Fibroblast of skin of abdomen (primary cell): ENCODE data around the gene CYP4X1. TPM values are rescaled to one million over a fixed set of nuclear protein-coding genes. Genes with fewer than 3 reads are reported as not detected.
"Not testable (repeated sequence)": the region's sequence is repeated elsewhere in the genome, so short reads cannot be mapped to it uniquely, and the experiment has no call there.

ENCODE experiments used
- DNase-seq: peaks from one replicate; pipeline ENCODE4 v3.0.0-alpha.2; 2013
- polyA plus RNA-seq, 2 experiments: library from polyadenylated mRNA; unstranded; fragments of 120-200 nt; gene quantifications; one replicate each; pipeline ENCODE4 v1.2.1, GENCODE V29; 2013; ENCODE audit not compliant: insufficient read length in 2 of 2

The CYP4X1 gene
- 0.06 TPM for polyA plus RNA-seq (2013, experiment 1 of 2; ENCODE audit: insufficient read length)
- polyA plus RNA-seq (2013, experiment 2 of 2; ENCODE audit: insufficient read length), result not detected

DNA sequence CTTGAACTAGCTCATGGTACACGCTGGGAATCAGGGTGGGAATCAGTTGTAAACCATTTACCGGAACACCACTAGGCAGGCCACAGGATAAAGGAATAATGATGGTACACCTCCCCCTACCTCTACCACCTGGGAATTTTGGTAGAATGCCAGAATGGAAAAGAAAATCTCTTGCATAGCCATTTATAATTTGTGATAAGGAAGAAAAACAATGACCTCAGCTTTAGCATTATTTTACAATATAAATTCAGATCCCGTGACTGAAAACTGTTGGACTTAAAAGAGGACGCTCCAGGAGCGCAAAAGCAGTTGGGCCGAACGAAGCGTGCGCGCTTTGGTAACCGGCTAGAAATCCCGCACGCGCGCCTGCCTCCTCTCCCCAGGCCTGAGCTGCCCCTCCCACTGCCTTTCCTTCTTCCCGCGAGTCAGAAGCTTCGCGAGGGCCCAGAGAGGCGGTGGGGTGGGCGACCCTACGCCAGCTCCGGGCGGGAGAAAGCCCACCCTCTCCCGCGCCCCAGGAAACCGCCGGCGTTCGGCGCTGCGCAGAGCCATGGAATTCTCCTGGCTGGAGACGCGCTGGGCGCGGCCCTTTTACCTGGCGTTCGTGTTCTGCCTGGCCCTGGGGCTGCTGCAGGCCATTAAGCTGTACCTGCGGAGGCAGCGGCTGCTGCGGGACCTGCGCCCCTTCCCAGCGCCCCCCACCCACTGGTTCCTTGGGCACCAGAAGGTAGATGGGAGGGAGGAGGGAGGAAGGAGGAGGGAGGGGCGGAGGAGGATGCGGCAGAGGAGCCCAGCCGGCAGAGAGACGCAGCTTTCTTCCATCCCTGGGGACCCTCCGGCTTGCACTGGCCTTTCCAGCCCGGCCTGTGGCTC, at the start of gene CYP4X1:
Gene CYP4X1, plus strand, starts transcription at position 402 of the 873 bp plus-strand sequence. Its CDS starts 149 bp downstream, at position 551.
- DNase-seq, result no peak

DNA sequence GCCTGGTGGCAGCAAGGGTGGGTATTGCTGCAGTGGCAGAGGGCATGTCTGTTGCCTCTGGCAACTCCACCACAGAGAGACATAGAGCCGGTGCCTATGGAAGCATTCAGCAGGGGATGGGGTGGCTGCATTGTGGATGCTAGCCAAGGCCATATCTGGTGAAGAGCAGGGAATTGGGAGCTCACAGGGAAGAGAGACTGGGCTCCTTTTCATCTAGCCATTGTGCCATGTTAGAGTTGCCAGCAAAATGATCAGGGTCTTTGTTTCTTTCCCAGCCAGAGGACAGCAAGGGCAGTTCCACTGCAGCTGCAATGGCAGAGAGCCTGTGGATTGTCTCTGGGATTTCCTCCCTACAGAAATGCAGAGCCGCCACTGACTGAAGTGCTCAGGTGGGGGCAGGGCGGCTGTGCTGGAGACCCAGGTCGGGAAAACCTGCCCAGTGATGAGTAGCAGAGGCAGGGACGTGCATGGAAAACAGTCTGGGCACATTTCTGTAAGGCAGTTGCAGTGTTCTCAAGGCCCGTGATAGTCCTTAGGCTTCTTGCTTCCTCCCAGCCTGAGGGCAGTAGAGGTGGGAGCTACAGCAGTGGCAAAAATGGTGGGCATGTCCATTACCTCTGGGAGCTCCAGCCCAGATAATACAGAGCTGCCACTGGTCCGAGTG, 40.2 kb upstream of the CYP4X1 start:
- DNase-seq, result no peak

DNA sequence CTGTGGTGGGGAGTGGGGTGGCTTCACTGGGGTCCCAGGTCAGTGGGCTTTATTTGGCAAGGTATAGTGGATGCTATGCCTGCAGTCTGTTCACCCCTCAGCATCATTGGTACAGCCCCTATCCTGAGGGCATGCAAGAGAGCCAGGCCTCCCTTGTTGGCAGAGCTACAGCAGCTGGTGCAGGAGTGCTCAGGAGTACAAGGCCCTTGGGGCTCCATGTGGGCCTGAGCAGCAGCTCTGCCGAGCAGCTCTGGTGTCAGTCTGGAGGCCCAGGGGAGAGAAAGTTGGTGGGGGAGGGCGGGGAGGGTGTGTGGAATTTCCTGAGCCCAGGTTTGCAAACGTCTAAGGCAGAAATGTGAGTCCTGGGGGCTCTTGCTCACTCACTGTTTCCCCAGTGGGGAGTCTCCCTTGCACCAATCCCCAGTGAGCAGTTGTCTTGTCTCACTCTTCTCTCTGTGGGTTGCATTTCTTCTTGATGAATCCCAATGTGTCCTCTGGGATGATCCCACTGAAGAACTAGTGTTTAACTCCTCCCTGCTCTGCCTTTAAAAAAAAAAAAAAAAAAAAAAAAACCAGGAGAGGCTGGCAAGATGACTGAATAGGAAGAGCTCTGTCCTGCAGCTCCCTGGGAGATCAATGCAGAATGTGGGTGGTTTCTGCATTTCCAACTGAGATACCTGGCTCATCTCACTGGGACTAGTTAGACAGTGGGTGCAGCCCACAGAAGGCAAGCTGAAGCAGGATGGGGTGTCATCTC, 39.5 kb upstream of the CYP4X1 start:
- DNase-seq, result no peak

DNA sequence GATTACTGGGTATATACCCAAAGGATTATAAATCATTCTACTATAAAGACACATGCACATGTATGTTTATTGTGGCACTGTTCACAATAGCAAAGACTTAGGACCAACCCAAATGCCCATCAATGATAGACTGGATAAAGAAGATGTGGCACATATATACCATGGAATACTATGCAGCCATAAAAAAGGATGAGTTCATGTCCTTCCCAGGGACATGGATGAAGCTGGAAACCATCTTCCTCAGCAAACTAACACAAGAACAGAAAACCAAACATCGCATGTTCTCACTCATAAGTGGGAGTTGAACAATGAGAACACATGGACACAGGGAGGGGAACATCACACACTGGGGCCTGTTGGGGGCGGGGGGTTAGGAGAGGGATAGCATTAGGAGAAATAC, 32.9 kb upstream of the CYP4X1 start:
- not testable (repeated sequence) for DNase-seq

DNA sequence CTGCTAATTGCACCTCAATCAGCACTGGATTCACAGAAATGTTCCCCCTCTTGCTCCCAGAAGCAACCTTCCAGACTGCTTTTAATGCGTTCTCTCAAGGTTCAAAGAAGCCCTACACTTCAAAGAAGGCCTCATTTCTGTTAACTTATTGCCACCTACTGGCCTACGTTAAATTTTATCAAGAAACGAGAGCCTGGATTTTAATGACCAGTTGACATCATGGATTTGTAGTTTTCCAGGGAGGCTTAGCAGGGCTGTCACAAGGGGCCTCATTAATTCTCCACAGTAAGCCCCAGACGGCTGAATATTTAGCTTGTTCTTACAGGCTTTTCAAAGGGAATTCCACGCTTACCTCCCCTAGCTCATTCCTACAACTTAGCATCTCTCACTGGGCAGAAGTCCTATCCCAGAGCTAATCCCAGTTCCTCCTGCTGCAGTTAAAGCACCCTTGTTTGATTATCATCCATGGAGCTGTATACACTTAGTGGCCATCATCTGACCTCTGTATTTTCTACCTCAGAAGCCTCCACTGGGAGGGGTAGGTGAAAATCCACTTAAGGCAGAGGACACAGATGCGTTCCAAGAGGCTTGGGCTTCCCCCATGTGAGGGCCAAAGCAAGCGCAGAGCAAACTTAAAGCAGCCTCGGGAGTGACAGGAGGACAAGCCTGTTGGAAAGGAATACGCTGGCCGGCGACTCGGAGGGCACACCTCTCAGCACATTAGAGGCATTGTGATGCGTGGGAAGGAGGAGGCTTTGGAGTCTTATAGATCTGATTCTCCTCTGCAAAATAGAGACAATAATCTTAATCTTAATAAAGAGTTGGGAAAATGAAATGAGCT, 32.2 kb upstream of the CYP4X1 start:
- no peak for DNase-seq

- no peak for DNase-seq
Observed at GRCh38 chr1:46996659-46997281, 26.7 kb upstream of the CYP4X1 start.

DNA sequence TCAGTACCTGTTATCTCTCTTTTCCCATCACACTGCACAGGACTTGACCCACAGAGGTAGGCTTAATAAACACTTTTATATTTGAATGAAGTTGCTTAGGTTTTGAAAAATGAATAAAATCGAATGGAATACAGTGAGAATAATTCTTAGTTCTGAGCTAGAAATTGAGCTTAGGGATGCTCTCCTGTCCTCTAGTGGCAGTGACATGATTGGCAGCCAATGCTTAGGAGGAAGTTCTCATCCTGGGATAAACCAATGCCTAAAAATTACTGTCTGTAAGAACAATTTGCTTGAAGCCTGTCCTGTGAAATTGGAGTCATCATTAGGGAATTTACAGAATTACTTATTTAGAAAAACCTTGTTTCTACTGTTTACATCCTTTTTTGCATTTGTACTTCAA, 21.3 kb upstream of the CYP4X1 start:
- DNase-seq, result no peak

- no peak for DNase-seq
Observed at GRCh38 chr1:47003896-47004403, 19.5 kb upstream of the CYP4X1 start.

DNA sequence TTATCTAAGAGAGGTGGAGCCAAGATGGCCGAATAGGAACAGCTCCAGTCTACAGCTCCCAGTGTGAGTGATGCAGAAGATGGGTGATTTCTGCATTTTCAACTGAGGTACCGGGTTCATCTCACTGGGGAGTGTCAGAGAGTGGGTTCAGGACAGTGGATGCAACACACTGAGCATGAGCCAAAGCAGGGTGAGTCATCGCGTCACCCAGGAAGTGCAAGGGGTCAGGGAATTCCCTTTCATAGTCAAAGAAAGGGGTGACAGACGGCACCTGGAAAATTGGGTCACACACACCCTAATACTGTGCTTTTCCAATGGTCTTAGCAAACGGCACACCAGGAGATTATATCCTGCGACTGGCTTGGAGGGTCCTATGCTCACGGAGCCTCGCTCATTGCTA, 17.0 kb upstream of the CYP4X1 start:
- not testable (repeated sequence) for DNase-seq

DNA sequence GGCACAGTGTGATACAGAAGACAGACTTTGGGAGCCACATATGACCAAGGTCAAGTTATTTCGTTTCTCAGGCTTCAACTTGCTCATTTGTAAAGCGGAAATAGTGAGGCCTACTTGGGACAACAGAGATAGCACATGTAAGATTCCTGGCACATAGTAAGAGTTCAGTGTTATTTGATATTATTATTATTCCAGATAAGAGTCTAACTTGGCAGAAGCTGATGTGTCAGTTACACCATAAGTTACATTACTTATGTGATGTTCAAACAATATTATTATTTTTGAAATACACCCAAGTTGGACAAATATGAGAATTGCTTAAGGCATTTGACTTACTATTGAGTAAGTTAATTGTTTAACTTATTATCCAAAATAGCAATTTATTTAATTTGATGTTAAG, 10.2 kb upstream of the CYP4X1 start:
- no peak for DNase-seq

GRCh38 chr1:47021070-47021469, 2.4 kb upstream of the CYP4X1 start:
- no peak for DNase-seq

DNA sequence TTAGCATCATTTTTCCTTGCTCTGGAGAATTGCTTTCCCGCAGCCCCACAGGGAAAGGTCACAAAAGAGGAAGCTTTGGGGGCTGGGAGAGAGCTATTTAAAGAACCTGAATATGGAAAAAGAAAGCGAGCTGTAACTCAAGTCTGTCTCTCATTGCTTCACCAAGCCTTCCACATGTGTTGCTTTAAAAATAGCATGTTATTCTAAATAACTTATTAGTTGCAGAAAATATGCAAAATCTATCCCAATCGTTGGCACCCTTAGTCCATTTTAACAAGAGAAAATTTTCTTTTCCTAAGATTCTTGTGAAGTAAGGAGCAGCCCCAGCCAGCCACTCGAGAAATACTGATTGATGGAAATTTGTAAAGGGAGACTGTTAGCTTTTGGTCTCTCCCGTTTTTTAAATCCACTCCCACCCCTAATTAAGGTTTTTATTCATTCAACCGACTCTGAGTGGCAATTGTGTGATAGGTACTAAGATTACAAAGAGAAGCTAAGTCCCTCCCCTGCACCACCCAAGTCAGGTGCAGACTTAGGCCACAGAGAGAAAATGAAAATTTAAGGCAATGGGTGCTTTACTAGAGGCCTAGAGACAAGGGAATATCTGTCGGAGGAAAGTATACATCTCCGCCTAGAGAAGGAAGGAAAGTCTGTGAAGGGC, 802 bp downstream of the CYP4X1 start:
- DNase-seq, result no peak

DNA sequence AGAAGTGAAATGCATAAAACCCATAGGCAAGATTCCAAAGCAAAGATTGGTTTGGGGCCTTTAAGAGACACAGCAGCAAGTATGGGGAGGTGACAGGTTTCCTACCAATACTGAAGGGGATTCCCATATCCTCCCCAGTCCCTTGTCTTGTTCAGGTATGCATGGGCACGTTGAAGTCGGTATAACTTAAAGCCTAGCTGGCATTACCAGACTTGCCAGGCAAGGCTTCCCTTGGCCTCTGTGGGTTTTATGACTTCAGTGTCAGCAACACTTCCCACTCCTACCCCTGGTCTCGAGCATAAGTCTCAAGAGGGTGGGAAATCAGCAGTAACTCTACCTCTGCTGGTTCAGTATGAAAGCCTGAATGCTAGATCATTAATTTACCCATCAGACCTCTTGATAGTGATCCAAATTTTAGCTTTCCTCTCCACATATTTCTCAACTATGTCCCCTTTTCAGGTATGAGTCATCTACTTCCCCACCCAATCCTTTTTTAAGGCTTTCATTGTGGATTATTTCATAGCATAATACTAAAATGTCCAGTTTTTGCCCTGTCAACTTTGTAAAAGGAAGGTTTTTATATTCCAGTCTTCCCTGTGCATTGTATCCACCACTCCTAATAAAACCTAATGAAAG, 6.8 kb downstream of the CYP4X1 start:
- DNase-seq, result no peak

DNA sequence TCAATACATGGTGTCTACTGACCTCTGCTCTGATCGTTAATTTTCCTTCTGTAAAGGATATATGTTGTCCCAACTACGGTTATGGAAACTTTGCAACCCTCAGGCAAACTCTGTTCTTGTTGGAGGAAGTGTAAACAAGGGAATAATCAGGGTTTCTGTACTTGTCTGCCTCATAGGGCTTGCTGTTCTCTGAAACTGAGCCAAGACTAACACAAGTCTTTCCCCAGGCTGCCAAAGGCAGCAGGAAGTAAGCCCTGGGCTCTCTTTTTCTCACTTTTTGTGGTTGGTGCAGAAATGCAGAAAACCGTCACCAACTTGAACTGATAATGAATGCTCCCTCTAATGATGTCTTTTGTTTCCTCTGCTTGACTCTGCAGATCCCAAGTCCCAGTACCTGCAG, 7.6 kb downstream of the CYP4X1 start:
- no peak for DNase-seq

- no peak for DNase-seq
Observed at GRCh38 chr1:47031585-47031984, 8.1 kb downstream of the CYP4X1 start.

DNA sequence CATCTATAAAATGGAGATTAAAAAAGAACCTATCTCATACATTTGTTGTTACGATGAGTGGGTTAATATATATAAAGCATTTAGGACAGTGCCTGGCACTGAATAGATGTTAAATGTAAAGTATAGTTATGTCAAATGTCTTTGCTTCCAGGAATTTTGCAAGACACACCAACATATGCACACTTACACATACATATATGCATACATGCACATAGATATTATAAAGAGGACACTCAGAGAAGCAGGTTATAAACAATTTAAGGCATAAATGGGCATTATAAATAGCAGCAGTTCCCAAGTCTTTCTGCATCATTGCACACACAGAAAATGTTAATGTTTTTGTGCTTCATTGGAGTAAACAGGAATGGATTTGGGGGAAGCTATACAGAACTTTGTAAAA, 13.3 kb downstream of the CYP4X1 start:
- DNase-seq, result no peak

DNA sequence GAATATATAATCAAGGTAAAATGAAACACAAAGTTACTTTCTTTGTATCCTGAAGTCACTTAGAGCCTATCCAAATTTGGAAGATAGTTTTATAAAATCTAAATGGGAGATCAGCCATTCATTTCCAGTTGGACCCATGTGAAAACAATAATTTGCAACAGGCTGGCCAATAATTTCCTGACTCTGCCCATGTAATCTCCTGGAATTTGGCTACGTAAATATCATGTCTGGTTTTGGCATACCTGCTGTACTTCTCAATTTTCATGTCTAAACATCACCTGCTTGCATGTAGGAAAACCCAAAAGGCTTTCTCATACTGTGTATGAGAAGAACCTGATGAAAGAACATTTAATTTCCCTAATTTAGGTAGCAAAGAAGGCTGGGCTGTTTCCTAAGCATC, 35.9 kb downstream of the CYP4X1 start:
- DNase-seq, result no peak

GRCh38 chr1:47067097-47067594, 43.7 kb downstream of the CYP4X1 start, which contains the start of gene CYP4Z1:
TSS of gene CYP4Z1 (plus strand) at chr1:47067231. CDS start at chr1:47067491, 260 bp downstream.
- no peak for DNase-seq

DNA sequence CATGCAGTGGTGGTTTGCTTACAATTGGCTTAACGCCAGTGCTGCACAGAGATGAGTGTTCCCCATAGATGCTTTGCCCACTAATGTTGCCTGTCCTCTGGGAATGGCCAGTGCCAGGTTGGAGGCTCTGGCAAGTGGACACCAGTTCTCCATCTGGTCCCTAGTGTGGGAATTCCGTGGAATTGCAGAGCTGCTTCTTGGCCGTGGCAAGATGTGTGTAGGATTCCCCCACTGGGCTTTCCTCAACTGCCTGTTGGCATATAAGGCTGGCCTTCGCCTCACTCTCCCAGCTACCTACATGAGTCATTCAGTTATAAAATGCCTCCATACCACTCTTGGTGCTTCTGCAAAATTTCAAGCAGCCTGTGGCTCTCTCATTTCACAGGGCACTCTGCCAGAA, 45.6 kb downstream of the CYP4X1 start:
- DNase-seq, result not testable (repeated sequence)

- DNase-seq, result not testable (repeated sequence)
Observed at GRCh38 chr1:47069509-47069908, 46.0 kb downstream of the CYP4X1 start.
